ENCODE results near the gene SLC27A3.

The SLC27A3 gene

GRCh38 chr1:153800516-153800915 lies 25.3 kb downstream of the SLC27A3 start:
- no peak for DNase-seq

GRCh38 chr1:153801028-153801625 lies 25.9 kb downstream of the SLC27A3 start:
- no peak for DNase-seq

- DNase-seq = no peak
These were observed 26.8 kb downstream of the SLC27A3 start for GRCh38 chr1:153801786-153802697.

GRCh38 chr1:153803470-153804056 lies 28.4 kb downstream of the SLC27A3 start:
- no peak for DNase-seq

GRCh38 chr1:153804112-153804511 lies 28.9 kb downstream of the SLC27A3 start:
- DNase-seq = no peak

GRCh38 chr1:153805042-153805745 lies 30.0 kb downstream of the SLC27A3 start:
- DNase-seq = no peak

- DNase-seq = no peak
These were observed 30.9 kb downstream of the SLC27A3 start for GRCh38 chr1:153805886-153806719.

GRCh38 chr1:153816283-153816889 lies 41.2 kb downstream of the SLC27A3 start:
- no peak for DNase-seq

- no peak for DNase-seq
These were observed 43.7 kb downstream of the SLC27A3 start for GRCh38 chr1:153818876-153819275.

- DNase-seq = no peak
These were observed 52.2 kb downstream of the SLC27A3 start for GRCh38 chr1:153827168-153827964.

Measured in NCI-H446 treated with DMSO at 0.1 percent for 48 hours (cell line).